HepG2 (cell line): Measurements from ENCODE around the gene PLA2R1. TPM values are rescaled to one million over a fixed set of nuclear protein-coding genes. Genes with fewer than 3 reads are reported as not detected.
A peak's percentile ranks its signal among the peaks of the same experiment; 100 is the strongest.

Source experiments
- AGO2 ChIP-seq: fragments of 200-400 bp; formaldehyde crosslinking; optimal IDR thresholded peaks from 2 replicates; pipeline ENCODE3; 2017; ENCODE audit warnings: mild to moderate bottlenecking, low read depth, low read length, moderate library complexity
- ARID3A ChIP-seq: IDR thresholded peaks from 2 replicates; pipeline ENCODE4 v1.6.1; 2012; ENCODE audit warnings: low read depth, low read length, improper control_type of control experiment
- ATF2 ChIP-seq: sonication (generic); formaldehyde crosslinking; IDR thresholded peaks from 2 replicates; pipeline ENCODE4 v1.4.0; 2020; ENCODE audit warnings: missing genetic modification reagents
- CBX2 ChIP-seq, 2 experiments: fragments of 200-600 bp in 1 of 2; sonication (generic); formaldehyde crosslinking in 1 of 2; IDR thresholded peaks; 2 replicates each; pipeline versions ENCODE4 v1.7.0 to v1.8.1; 2018 to 2022; ENCODE audit warnings: low read depth in 2 of 2, low read length in 1 of 2, mild to moderate bottlenecking in 1 of 2, missing genetic modification reagents in 1 of 2
- DR1 ChIP-seq: sonication (generic); formaldehyde crosslinking; IDR thresholded peaks from 2 replicates; pipeline ENCODE4 v1.8.0; 2021; ENCODE audit warnings: mild to moderate bottlenecking, missing genetic modification reagents, inconsistent platforms
- EED ChIP-seq: sonication (generic); formaldehyde crosslinking; IDR thresholded peaks from 2 replicates; pipeline ENCODE4 v1.5.0; 2020; ENCODE audit warnings: mild to moderate bottlenecking, missing genetic modification reagents
- GABPB1 ChIP-seq: IDR thresholded peaks from 2 replicates; pipeline ENCODE4 v1.6.1; 2016; ENCODE audit warnings: mild to moderate bottlenecking, missing genetic modification reagents, moderate library complexity, missing compliant biosample characterization
- ISX ChIP-seq: sonication (generic); formaldehyde crosslinking; conservative IDR thresholded peaks from 2 replicates; pipeline ENCODE4 v1.5.0; 2020; ENCODE audit warnings: missing genetic modification reagents
- NR2C2 ChIP-seq: sonication (generic); formaldehyde crosslinking; IDR thresholded peaks from 2 replicates; pipeline ENCODE4 v1.4.0; 2020; ENCODE audit warnings: missing genetic modification reagents, mild to moderate bottlenecking, moderate library complexity, borderline replicate concordance
- NR2F1 ChIP-seq, 2 experiments: fragments of 450-650 bp in 1 of 2; formaldehyde crosslinking in 1 of 2; IDR thresholded peaks; 2 replicates each; pipeline versions ENCODE4 v1.5.0 to v1.6.1; 2016 to 2020; ENCODE audit warnings: mild to moderate bottlenecking in 1 of 2, missing compliant biosample characterization in 1 of 2, missing genetic modification reagents in 1 of 2, moderate library complexity in 1 of 2
- ZFP1 ChIP-seq: IDR thresholded peaks from 2 replicates; pipeline ENCODE4 v1.6.1; 2016
- ZNF331 ChIP-seq: sonication (generic); formaldehyde crosslinking; IDR thresholded peaks from 2 replicates; pipeline ENCODE4 v1.4.0; 2020; ENCODE audit warnings: missing genetic modification reagents
- ZNF431 ChIP-seq: sonication (generic); formaldehyde crosslinking; IDR thresholded peaks from 2 replicates; pipeline ENCODE4 v1.9.0; 2022; ENCODE audit warnings: missing genetic modification reagents, low read depth, mild to moderate bottlenecking, borderline replicate concordance
- ZNF503 ChIP-seq: sonication (generic); formaldehyde crosslinking; IDR thresholded peaks from 2 replicates; pipeline ENCODE4 v1.4.0; 2020; ENCODE audit warnings: missing genetic modification reagents
- ZNF614 ChIP-seq: IDR thresholded peaks from 2 replicates; pipeline ENCODE4 v1.6.1; 2018; ENCODE audit warnings: missing biosample characterization, missing genetic modification reagents, inconsistent platforms, borderline replicate concordance
- polyA plus RNA-seq, 8 experiments: library from polyadenylated mRNA; depleted of rRNA in 3 of 8; stranded (reverse) in 7 of 8; unstranded in 1 of 8; fragments of >200 nt; fragmentation: Illumina TruSeq in 4 of 8; extraction: Trizol in 4 of 8; gene quantifications; 2 replicates each; pipeline versions ENCODE4 v1.2.1 to v1.2.3, GENCODE V29; 2011 to 2016; ENCODE audit warnings: low read depth in 4 of 8, missing spikeins in 1 of 8, mixed read lengths in 1 of 8; ENCODE audit not compliant: insufficient read depth in 1 of 8
- total RNA-seq, 5 experiments: library from RNA; depleted of rRNA; stranded (reverse); fragments of >200 nt; fragmentation: Illumina TruSeq; extraction: Trizol; gene quantifications; 2 replicates each; pipeline ENCODE4 v1.2.3, GENCODE V29; 2016; ENCODE audit warnings: low read depth in 1 of 5
- TF ChIP-seq, protein P1 (sequence below): sonication (generic); formaldehyde crosslinking; IDR thresholded peaks from 2 replicates; pipeline ENCODE4 v1.5.0; 2020; ENCODE audit warnings: mild to moderate bottlenecking, missing genetic modification reagents
- TF ChIP-seq, protein P2 (sequence below): sonication (generic); formaldehyde crosslinking; IDR thresholded peaks from 2 replicates; pipeline ENCODE4 v1.4.0; 2020; ENCODE audit warnings: missing genetic modification reagents, mild to moderate bottlenecking, borderline replicate concordance
- TF ChIP-seq, protein P3 (sequence below): IDR thresholded peaks from 2 replicates; pipeline ENCODE4 v1.6.1; 2016

PLA2R1 gene
- total and polyA plus RNA-seq, 2 of the 13 experiments (the other 11 are each of a cell fraction or from before 2014, with no cell fraction given): not detected

- peak; percentile 54 for TF ChIP-seq GABPB1 (CRISPR knock-in tag)
- TF ChIP-seq, protein P1, sequence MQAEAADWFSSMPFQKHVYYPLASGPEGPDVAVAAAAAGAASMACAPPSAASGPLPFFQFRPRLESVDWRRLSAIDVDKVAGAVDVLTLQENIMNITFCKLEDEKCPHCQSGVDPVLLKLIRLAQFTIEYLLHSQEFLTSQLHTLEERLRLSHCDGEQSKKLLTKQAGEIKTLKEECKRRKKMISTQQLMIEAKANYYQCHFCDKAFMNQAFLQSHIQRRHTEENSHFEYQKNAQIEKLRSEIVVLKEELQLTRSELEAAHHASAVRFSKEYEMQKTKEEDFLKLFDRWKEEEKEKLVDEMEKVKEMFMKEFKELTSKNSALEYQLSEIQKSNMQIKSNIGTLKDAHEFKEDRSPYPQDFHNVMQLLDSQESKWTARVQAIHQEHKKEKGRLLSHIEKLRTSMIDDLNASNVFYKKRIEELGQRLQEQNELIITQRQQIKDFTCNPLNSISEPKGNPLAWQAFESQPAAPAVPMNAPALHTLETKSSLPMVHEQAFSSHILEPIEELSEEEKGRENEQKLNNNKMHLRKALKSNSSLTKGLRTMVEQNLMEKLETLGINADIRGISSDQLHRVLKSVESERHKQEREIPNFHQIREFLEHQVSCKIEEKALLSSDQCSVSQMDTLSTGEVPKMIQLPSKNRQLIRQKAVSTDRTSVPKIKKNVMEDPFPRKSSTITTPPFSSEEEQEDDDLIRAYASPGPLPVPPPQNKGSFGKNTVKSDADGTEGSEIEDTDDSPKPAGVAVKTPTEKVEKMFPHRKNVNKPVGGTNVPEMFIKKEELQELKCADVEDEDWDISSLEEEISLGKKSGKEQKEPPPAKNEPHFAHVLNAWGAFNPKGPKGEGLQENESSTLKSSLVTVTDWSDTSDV: no peak
- TF ChIP-seq ISX (CRISPR knock-in tag): no peak
- TF ChIP-seq NR2C2 (CRISPR knock-in tag): no peak
- peak; percentile 63; the same call in 1 of the 2 replicates for TF ChIP-seq EED (CRISPR knock-in tag)
- TF ChIP-seq, protein P2, sequence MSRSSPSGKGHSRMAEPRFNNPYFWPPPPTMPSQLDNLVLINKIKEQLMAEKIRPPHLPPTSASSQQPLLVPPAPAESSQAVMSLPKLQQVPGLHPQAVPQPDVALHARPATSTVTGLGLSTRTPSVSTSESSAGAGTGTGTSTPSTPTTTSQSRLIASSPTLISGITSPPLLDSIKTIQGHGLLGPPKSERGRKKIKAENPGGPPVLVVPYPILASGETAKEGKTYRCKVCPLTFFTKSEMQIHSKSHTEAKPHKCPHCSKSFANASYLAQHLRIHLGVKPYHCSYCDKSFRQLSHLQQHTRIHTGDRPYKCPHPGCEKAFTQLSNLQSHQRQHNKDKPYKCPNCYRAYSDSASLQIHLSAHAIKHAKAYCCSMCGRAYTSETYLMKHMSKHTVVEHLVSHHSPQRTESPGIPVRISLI (CRISPR knock-in tag): no peak; the same call in 1 of the 2 replicates
- TF ChIP-seq ARID3A: no peak
- TF ChIP-seq, protein P3, sequence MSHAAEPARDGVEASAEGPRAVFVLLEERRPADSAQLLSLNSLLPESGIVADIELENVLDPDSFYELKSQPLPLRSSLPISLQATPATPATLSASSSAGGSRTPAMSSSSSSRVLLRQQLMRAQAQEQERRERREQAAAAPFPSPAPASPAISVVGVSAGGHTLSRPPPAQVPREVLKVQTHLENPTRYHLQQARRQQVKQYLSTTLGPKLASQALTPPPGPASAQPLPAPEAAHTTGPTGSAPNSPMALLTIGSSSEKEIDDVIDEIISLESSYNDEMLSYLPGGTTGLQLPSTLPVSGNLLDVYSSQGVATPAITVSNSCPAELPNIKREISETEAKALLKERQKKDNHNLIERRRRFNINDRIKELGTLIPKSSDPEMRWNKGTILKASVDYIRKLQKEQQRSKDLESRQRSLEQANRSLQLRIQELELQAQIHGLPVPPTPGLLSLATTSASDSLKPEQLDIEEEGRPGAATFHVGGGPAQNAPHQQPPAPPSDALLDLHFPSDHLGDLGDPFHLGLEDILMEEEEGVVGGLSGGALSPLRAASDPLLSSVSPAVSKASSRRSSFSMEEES (CRISPR knock-in tag): peak; percentile 53
- no peak for TF ChIP-seq DR1 (CRISPR knock-in tag)
- TF ChIP-seq ATF2 (CRISPR knock-in tag): peak; percentile 61; the same call in 1 of the 2 replicates
- TF ChIP-seq ZFP1 (CRISPR knock-in tag): no peak
- peak; percentile 74 for TF ChIP-seq ZNF331 (CRISPR knock-in tag)
- TF ChIP-seq ZNF614 (CRISPR knock-in tag): peak; percentile 65; the same call in 1 of the 2 replicates
- no peak for TF ChIP-seq NR2F1 (CRISPR knock-in tag; IDR thresholded peaks at IDR 0.05)
- TF ChIP-seq ZNF503: no peak
- no peak for TF ChIP-seq ZNF431
- no peak for TF ChIP-seq AGO2
- TF ChIP-seq CBX2 (IDR thresholded peaks at IDR 0.05; ENCODE audit: low read depth, low read length): no peak
- TF ChIP-seq CBX2 (CRISPR knock-in tag; IDR thresholded peaks at IDR 0.05; ENCODE audit: low read depth): peak; percentile 71; the same call in 1 of the 2 replicates
Measured at GRCh38 chr2:159921752-159922404, 140.5 kb downstream of the PLA2R1 start (continued).
